GM19025 (cell line): Measurements from ENCODE around the gene JPH3.

Experiments used
- ATAC-seq: cut with Tn5 transposase; IDR thresholded peaks from one replicate; pipeline ENCODE4 v1.9.1; 2021; ENCODE audit warnings: mild to moderate bottlenecking, low read depth, moderate library complexity; ENCODE audit not compliant: unreplicated experiment

JPH3 gene

GRCh38 chr16:87728026-87728425, 125.7 kb downstream of the JPH3 start:
- no peak for ATAC-seq

- no peak for ATAC-seq
Measured at GRCh38 chr16:87729266-87729954, 127.1 kb downstream of the JPH3 start.

GRCh38 chr16:87731607-87732006, 129.3 kb downstream of the JPH3 start:
- ATAC-seq = no peak

GRCh38 chr16:87733190-87733589, 130.9 kb downstream of the JPH3 start:
- no peak for ATAC-seq

GRCh38 chr16:87734644-87735043, 132.3 kb downstream of the JPH3 start:
- no peak for ATAC-seq

GRCh38 chr16:87735270-87736007, 133.1 kb downstream of the JPH3 start:
- no peak for ATAC-seq

- ATAC-seq = no peak
Measured at GRCh38 chr16:87736008-87736382, 133.7 kb downstream of the JPH3 start.

- no peak for ATAC-seq
Measured at GRCh38 chr16:87739801-87740200, 137.5 kb downstream of the JPH3 start.

GRCh38 chr16:87740441-87740840, 138.1 kb downstream of the JPH3 start:
- ATAC-seq = no peak

- no peak for ATAC-seq
Measured at GRCh38 chr16:87740909-87741424, 138.7 kb downstream of the JPH3 start.

GRCh38 chr16:87741700-87742415, 139.6 kb downstream of the JPH3 start:
- ATAC-seq = no peak

GRCh38 chr16:87742781-87743490, 140.6 kb downstream of the JPH3 start:
- no peak for ATAC-seq

GRCh38 chr16:87744750-87745514, 142.6 kb downstream of the JPH3 start:
- no peak for ATAC-seq

GRCh38 chr16:87746178-87746577, 143.9 kb downstream of the JPH3 start:
- no peak for ATAC-seq
